ENCODE results near the gene PMEL.
"Not testable (repeated sequence)": the region's sequence is repeated elsewhere in the genome, so short reads cannot be mapped to it uniquely, and the experiment has no call there.

The PMEL gene

DNA sequence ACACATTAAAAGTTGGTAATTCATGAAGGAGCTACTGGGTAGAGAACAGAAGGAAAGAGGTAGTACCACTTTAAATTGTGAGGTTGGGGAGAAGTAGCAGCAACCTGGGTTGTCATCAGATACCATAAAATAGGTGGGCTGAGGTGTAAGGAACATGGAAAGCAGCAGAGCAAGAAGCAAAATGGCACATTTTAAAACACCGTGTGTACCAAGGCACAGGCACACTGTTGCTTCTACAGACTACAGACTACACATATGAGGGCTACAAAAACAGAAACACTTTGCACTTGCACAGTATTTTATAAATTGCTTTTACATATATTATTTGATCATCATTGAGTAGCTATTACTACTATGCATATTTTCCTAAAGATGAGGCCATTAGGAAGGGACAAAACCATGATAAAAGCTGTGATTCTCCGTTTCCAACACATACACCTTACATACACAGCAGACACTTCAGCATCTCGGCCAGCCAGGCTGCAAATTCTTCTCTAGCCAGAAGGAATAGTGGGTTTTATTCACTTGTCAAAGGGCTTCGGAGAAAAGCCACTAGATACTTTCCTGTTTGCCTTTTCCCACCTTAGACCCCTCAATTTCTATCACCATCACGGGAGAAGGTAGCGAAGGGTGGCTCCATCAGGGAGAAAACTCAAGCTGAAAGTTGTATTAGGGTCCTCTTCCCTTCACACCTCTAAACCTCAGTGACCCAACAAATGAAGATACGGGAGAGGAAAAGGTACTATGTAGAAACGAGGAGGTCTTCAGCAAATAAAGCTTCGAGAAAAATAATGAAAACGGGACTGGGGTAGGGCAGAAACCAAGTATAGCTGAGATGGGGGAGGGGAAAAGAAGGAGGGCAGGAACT is 39.7 kb downstream of the PMEL start:
- DNase-seq (ENCODE audit: low read depth in 2 of 2, low spot score in 1 of 2): no peak

DNA sequence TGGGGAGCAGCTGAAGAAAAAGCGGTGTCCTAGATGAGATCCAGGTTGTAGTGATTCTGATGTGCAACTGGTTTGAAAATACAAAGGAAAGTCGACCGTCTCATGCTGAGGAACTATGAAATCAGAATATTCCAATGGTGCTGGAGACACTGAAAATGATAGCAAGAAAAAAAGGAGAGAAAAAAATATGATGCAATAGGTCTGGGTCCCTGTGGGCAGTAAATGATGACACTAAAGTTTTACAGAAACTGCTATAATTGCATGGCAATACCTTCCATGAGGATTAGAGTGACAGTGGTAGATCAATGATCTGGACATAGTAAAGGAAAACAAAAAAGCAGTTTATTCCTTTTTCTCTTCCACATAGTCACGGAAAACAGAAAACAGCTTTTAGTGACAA is 40.5 kb downstream of the PMEL start:
- DNase-seq (ENCODE audit: low read depth in 2 of 2, low spot score in 1 of 2): no peak

DNA sequence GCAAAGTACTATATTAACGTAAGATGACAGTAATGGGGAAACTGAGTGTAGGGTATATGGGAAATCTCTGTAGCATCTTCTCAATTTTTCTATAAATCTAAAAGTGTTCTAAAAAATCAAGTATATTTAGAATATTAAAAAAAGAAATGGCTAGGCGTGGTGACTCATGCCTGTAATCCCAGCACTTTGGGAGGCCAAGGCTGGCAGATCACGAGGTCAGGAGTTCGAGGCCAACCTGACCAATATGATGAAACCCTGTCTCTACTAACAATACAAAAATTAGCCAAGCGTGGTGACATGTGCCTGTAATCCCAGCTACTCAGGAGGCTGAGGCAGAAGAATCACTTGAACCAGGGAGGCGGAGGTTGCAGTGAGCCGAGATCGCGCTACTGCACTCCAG is 42.2 kb downstream of the PMEL start:
- not testable (repeated sequence) for DNase-seq (ENCODE audit: low read depth in 2 of 2, low spot score in 1 of 2)

DNA sequence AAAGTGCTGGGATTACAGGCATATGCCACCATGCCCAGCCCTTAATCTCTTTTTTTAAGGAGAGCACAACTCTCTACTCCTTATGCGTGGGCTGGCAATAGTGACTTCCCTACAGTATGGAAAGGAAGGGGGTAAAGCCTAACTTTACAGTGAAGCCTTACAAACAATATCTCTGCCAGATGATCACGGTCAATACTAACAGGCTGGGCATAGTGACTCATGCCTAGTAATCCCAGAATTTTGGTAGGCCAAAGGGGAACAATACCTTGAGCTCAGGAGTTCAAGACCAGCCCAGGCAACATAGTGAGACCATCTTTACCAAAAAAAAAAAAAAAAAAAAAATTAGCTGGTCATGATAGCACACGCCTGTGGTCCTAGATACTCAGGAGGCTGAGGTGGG is 43.7 kb downstream of the PMEL start:
- no peak for DNase-seq (ENCODE audit: low read depth in 2 of 2, low spot score in 1 of 2)

DNA sequence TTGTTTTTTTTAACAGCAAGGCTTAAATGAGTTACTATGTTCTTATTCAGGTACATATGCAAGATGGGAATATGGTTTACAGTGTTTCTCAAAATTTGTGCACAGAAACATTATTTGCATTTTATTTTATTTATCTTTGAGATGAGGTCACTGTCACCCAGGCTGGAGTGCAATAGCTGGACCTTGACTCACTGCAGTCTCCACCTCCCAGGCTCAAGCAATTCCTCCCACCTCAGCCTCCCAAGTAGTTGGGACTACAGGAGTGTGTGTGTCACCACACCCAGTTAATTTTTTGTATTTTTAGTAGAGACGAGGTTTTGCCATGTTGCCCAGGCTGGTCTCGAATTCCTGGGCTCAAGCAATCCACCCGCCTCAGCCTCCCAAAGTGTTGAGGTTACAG is 46.8 kb downstream of the PMEL start:
- not testable (repeated sequence) for DNase-seq (ENCODE audit: low read depth in 2 of 2, low spot score in 1 of 2)

DNA sequence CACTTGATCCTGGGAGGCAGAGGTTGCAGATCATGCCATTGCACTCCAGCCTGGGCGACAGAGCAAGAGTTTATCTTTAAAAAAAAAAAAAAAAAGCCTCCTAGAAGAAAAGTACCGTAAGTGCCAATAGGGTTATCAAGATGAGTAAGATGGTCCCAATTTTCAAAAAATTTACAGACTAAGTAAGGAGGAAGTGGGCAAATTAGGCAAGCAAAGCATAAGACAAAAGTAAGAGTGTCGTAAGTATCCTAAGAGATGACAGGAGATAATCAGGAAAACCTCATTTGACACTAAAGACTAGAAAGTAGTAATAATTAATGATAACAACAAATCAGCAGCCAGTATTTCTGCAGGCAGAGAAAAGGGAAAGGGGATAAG is 50.4 kb downstream of the PMEL start:
- no peak for DNase-seq (ENCODE audit: low read depth in 2 of 2, low spot score in 1 of 2)

DNA sequence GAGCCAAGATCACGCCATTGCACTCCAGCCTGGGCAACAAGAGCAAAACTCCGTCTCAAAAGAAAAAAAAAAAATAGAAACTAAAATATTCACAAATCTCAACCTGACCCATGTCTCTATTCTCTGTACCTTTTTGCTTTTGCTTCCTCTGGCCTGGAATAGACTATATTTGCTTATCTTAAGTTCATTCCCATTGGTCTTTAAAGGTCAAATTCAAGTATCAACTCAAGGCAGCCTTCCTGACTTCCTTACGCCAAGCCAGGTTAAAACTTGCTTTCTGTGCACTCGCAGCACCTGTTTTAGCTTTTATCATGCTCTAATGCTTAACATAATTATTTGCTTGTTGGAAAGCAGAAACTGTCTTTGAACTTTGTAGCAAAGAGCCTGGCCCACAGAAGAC is 52.9 kb downstream of the PMEL start:
- no peak for DNase-seq (ENCODE audit: low read depth in 2 of 2, low spot score in 1 of 2)

DNA sequence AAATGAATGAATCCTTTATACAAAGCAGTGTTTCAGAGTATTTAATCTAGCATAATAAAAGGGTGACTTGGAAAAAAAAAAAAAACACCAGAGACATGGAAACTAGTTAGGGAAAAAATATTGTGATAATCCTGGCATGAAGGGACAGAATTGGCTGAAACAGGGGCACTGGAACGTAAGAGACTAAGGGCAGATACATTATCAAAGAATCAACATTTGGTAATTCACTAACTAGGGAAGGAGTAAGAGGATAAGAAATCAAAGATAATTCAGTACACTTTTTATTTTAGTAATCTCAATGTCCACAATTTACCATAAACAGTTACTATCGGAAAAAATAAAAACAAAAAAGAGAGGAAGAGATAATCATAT is 56.3 kb downstream of the PMEL start:
- no peak for DNase-seq (ENCODE audit: low read depth in 2 of 2, low spot score in 1 of 2)

DNA sequence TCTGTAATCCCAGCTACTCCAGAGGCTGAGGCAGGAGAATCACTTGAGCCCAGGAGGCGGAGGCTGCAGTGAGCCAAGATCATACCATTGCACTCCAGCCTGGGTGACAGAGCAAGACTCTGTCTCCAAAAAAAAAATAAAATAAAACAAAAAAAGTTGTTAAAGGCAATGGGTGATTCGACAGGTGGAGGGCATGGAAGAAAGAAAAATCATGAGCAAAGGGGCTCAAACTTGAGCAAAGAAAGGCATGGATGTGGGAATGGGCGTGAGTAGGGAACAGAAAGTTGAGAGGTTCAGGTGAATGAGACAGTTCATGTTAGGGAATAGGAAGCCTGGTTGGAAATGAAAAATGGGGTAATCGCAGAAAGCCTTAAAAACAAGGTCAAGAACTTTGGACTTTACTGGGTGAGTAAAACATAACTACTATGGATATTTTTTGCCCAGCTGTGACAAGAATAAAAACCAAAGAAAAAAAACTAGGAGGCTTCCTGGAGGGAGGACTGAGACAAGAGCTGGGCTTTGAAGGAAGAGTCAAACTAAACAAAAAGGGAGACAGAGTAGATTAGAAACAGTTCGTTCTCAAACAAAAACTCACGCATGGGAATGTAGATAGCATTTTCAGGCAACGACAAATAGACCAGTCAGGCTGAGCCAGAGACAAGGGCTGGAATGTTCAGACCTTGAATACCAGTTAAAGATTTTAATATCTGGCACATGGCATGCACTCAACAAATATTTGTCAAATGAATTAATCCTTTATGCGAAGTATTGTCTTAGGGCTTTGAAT is 56.9 kb downstream of the PMEL start:
- DNase-seq (ENCODE audit: low read depth in 2 of 2, low spot score in 1 of 2): no peak

DNA sequence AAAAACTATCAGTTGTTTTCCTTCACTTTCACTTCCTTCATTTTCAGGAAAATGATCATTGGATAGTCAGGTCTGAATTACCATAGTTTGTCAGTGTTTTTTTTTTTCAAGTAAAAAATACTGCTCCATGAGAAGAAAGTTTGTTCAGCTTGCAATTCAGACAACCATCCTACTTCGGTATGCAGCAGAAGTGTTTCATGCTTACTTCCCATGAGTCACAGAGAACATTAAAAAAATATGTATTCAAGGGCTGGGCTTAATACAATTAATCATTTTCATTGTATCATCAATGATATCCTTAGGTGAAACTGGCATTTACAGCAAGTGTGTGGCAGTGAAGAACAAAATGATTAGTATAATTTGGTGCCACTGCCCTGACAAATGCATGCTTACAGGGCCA is 59.8 kb downstream of the PMEL start:
- DNase-seq (ENCODE audit: low read depth in 2 of 2, low spot score in 1 of 2): no peak
